Stimulated activated naive CD4-positive, alpha-beta T cell (primary cell): Measurements from ENCODE around the gene GRIK1.

ENCODE experiments used
- DNase-seq, 6 experiments: peaks; one replicate each; lab custom pipeline; 2025; lab: John Stamatoyannopoulos, UW

GRIK1 gene

GRCh38 chr21:29642551-29643245 is 297.1 kb downstream of the GRIK1 start:
- no peak for DNase-seq

- no peak for DNase-seq
Measured at GRCh38 chr21:29641635-29642550, 297.9 kb downstream of the GRIK1 start.

- no peak for DNase-seq
Measured at GRCh38 chr21:29641001-29641634, 298.7 kb downstream of the GRIK1 start.

GRCh38 chr21:29640080-29640508 is 299.7 kb downstream of the GRIK1 start:
- DNase-seq = no peak

- no peak for DNase-seq
Measured at GRCh38 chr21:29639366-29640079, 300.3 kb downstream of the GRIK1 start.

- no peak for DNase-seq
Measured at GRCh38 chr21:29638761-29639327, 301.0 kb downstream of the GRIK1 start.

GRCh38 chr21:29638138-29638537 is 301.7 kb downstream of the GRIK1 start:
- no peak for DNase-seq

GRCh38 chr21:29637553-29637952 is 302.2 kb downstream of the GRIK1 start:
- DNase-seq = no peak

GRCh38 chr21:29637134-29637533 is 302.7 kb downstream of the GRIK1 start:
- no peak for DNase-seq

- no peak for DNase-seq
Measured at GRCh38 chr21:29634418-29634817, 305.4 kb downstream of the GRIK1 start.

GRCh38 chr21:29633756-29634155 is 306.0 kb downstream of the GRIK1 start:
- DNase-seq = no peak

- no peak for DNase-seq
Measured at GRCh38 chr21:29630441-29630840, 309.4 kb downstream of the GRIK1 start.

GRCh38 chr21:29627905-29628304 is 311.9 kb downstream of the GRIK1 start:
- DNase-seq = no peak

- DNase-seq = no peak
Measured at GRCh38 chr21:29626801-29627470, 312.9 kb downstream of the GRIK1 start.

GRCh38 chr21:29625990-29626389 is 313.8 kb downstream of the GRIK1 start:
- DNase-seq = no peak

GRCh38 chr21:29624776-29625175 is 315.0 kb downstream of the GRIK1 start:
- no peak for DNase-seq

- no peak for DNase-seq
Measured at GRCh38 chr21:29621525-29621924, 318.3 kb downstream of the GRIK1 start.

GRCh38 chr21:29616209-29616751 is 323.5 kb downstream of the GRIK1 start:
- no peak for DNase-seq

- DNase-seq = no peak
Measured at GRCh38 chr21:29613877-29614276, 325.9 kb downstream of the GRIK1 start.

GRCh38 chr21:29613021-29613420 is 326.8 kb downstream of the GRIK1 start:
- no peak for DNase-seq
